GM23338 (cell line): ENCODE results near the gene TNFRSF8. TPM values are rescaled to one million over a fixed set of nuclear protein-coding genes. Genes with fewer than 3 reads are reported as not detected.

Experiments used
- ATAC-seq: fragments of 200-7000 bp; cut with Tn5 transposase; 3 replicates; pipeline ENCODE4 v1.9.1; 2020
- DNase-seq: peaks from one replicate; pipeline ENCODE4 v3.0.0-alpha.2; 2015; ENCODE audit warnings: low spot score
- H2AFZ ChIP-seq: fragments of 200-600 bp; sonication (generic); 2 replicates; pipeline ENCODE4 v1.8.0; 2016; ENCODE audit warnings: antibody characterized with exemption, mild to moderate bottlenecking, moderate library complexity
- H3F3A ChIP-seq: fragments of 200-600 bp; sonication (generic); replicated peaks from 2 replicates; pipeline ENCODE4 v1.8.0; 2017; ENCODE audit warnings: antibody characterized with exemption, mixed run types, low read depth
- H3K27ac ChIP-seq: fragments of 200-600 bp; sonication (generic); 2 replicates; pipeline ENCODE4 v1.6.1; 2016; ENCODE audit warnings: low read depth
- H3K27me3 ChIP-seq: fragments of 200-600 bp; sonication (generic); 2 replicates; pipeline ENCODE4 v1.8.0; 2016; ENCODE audit warnings: mild to moderate bottlenecking, mixed run types, moderate library complexity; ENCODE audit not compliant: insufficient read depth
- H3K36me3 ChIP-seq: fragments of 200-600 bp; sonication (generic); 2 replicates; pipeline ENCODE4 v1.8.0; 2016; ENCODE audit warnings: mild to moderate bottlenecking; ENCODE audit not compliant: insufficient read depth
- H3K4me1 ChIP-seq: fragments of 200-600 bp; sonication (generic); 2 replicates; pipeline ENCODE4 v1.8.0; 2016; ENCODE audit warnings: mild to moderate bottlenecking, moderate library complexity; ENCODE audit not compliant: insufficient read depth
- H3K4me2 ChIP-seq: fragments of 200-600 bp; sonication (generic); 2 replicates; pipeline ENCODE4 v1.7.1; 2017; ENCODE audit warnings: mixed run types
- H3K4me3 ChIP-seq: fragments of 200-600 bp; sonication (generic); 2 replicates; pipeline ENCODE4 v1.6.1; 2016; ENCODE audit warnings: mixed run types
- H3K79me2 ChIP-seq: fragments of 200-600 bp; sonication (generic); replicated peaks from 2 replicates; pipeline ENCODE4 v1.8.0; 2017; ENCODE audit warnings: mild to moderate bottlenecking; ENCODE audit not compliant: insufficient read depth
- H3K9me2 ChIP-seq: fragments of 200-600 bp; sonication (generic); 2 replicates; pipeline ENCODE4 v1.8.0; 2017; ENCODE audit not compliant: insufficient read depth
- H4K20me1 ChIP-seq: fragments of 200-600 bp; sonication (generic); replicated peaks from 2 replicates; pipeline ENCODE4 v1.8.0; 2017; ENCODE audit warnings: mild to moderate bottlenecking; ENCODE audit not compliant: insufficient read depth
- H3K27ac Mint-ChIP-seq: 2 replicates; pipeline ENCODE4 v1.8.0; 2020; ENCODE audit warnings: inconsistent platforms, mild to moderate bottlenecking, moderate library complexity, mixed read lengths
- H3K27me3 Mint-ChIP-seq: 3 replicates; pipeline ENCODE4 v1.8.0; 2022; ENCODE audit warnings: low read depth, mild to moderate bottlenecking, moderate library complexity, mixed read lengths, inconsistent platforms; ENCODE audit not compliant: insufficient read depth, poor library complexity
- H3K36me3 Mint-ChIP-seq: 3 replicates; pipeline ENCODE4 v1.8.0; 2021; ENCODE audit warnings: low read depth, mild to moderate bottlenecking, inconsistent platforms, moderate library complexity, mixed read lengths
- H3K4me1 Mint-ChIP-seq: 3 replicates; pipeline ENCODE4 v1.8.0; 2020; ENCODE audit warnings: mild to moderate bottlenecking, inconsistent platforms, mixed read lengths
- H3K4me3 Mint-ChIP-seq: 3 replicates; pipeline ENCODE4 v1.8.0; 2021; ENCODE audit warnings: moderate library complexity, mild to moderate bottlenecking, inconsistent platforms, mixed read lengths
- H3K9me3 Mint-ChIP-seq: 3 replicates; pipeline ENCODE4 v1.8.0; 2020; ENCODE audit warnings: moderate library complexity, mild to moderate bottlenecking, inconsistent platforms, mixed read lengths
- CREB1 ChIP-seq: fragments of 250-450 bp; sonication (Bioruptor Pico); IDR thresholded peaks from 2 replicates; pipeline ENCODE4 v1.5.0; 2020; ENCODE audit warnings: low read depth, mild to moderate bottlenecking, moderate library complexity
- EZH2 ChIP-seq: fragments of 200-600 bp; sonication (generic); IDR thresholded peaks from one replicate; pipeline ENCODE4 v1.8.0; 2017; ENCODE audit warnings: antibody characterized with exemption, mild to moderate bottlenecking, low read depth; ENCODE audit not compliant: unreplicated experiment
- EZH2phosphoT487 ChIP-seq: fragments of 200-600 bp; sonication (generic); IDR thresholded peaks from one replicate; pipeline ENCODE4 v1.8.1; 2018; ENCODE audit warnings: antibody characterized with exemption; ENCODE audit not compliant: unreplicated experiment
- JUNB ChIP-seq: IDR thresholded peaks from one replicate; pipeline ENCODE4 v1.6.1; 2016; ENCODE audit warnings: antibody characterized with exemption; ENCODE audit not compliant: unreplicated experiment
- NANOG ChIP-seq: IDR thresholded peaks from 2 replicates; pipeline ENCODE4 v1.6.1; 2016; ENCODE audit warnings: antibody characterized with exemption, borderline replicate concordance
- POLR2AphosphoS5 ChIP-seq: IDR thresholded peaks from 2 replicates; pipeline ENCODE4 v1.6.1; 2016; ENCODE audit warnings: antibody characterized with exemption, low read depth
- STAT1 ChIP-seq: IDR thresholded peaks from one replicate; pipeline ENCODE4 v1.6.1; 2016; ENCODE audit warnings: antibody characterized with exemption; ENCODE audit not compliant: unreplicated experiment
- ZNF114 ChIP-seq: fragments of 250-450 bp; sonication (Bioruptor Pico); IDR thresholded peaks from 2 replicates; pipeline ENCODE4 v1.5.0; 2020; ENCODE audit warnings: mild to moderate bottlenecking, moderate library complexity
- ZNF331 ChIP-seq: fragments of 250-450 bp; sonication (Bioruptor Pico); IDR thresholded peaks from 2 replicates; pipeline ENCODE4 v1.5.0; 2020; ENCODE audit warnings: low read depth, mild to moderate bottlenecking, moderate library complexity
- polyA plus RNA-seq: library from polyadenylated mRNA; unstranded; fragments of >200 nt; fragmentation: Nextera tagmentation; extraction: Ambion mirVana; gene quantifications from 2 replicates; pipeline ENCODE4 v1.2.1, GENCODE V29; 2016
- total RNA-seq: library from RNA; depleted of rRNA; stranded (reverse); fragments of >200 nt; shearing (Covaris generic); gene quantifications from 2 replicates; pipeline ENCODE4 v1.2.3, GENCODE V29; 2014
- TF ChIP-seq, protein P1 (sequence below): fragments of 250-450 bp; sonication (Bioruptor Pico); IDR thresholded peaks from 2 replicates; pipeline ENCODE4 v1.5.0; 2020; ENCODE audit warnings: mild to moderate bottlenecking, moderate library complexity
- TF ChIP-seq, protein P2 (sequence below): IDR thresholded peaks from one replicate; pipeline ENCODE4 v1.6.1; 2018; ENCODE audit warnings: antibody characterized with exemption; ENCODE audit not compliant: unreplicated experiment
- TF ChIP-seq, protein P3 (sequence below), 2 experiments: fragments of 200-600 bp in 1 of 2; sonication (generic) in 1 of 2; conservative IDR thresholded peaks; 2 replicates each; pipeline versions ENCODE4 v1.5.1 to v1.6.1; 2016 to 2017; ENCODE audit warnings: antibody characterized with exemption in 2 of 2, low read depth in 2 of 2, mild to moderate bottlenecking in 2 of 2, moderate library complexity in 1 of 2
- TF ChIP-seq, protein P4 (sequence below): IDR thresholded peaks from 2 replicates; pipeline ENCODE4 v1.6.1; 2016; ENCODE audit warnings: antibody characterized with exemption

TNFRSF8 gene
- total and polyA plus RNA-seq, 2 experiments from 2014 or later: 11.7 to 28.2 TPM

DNA sequence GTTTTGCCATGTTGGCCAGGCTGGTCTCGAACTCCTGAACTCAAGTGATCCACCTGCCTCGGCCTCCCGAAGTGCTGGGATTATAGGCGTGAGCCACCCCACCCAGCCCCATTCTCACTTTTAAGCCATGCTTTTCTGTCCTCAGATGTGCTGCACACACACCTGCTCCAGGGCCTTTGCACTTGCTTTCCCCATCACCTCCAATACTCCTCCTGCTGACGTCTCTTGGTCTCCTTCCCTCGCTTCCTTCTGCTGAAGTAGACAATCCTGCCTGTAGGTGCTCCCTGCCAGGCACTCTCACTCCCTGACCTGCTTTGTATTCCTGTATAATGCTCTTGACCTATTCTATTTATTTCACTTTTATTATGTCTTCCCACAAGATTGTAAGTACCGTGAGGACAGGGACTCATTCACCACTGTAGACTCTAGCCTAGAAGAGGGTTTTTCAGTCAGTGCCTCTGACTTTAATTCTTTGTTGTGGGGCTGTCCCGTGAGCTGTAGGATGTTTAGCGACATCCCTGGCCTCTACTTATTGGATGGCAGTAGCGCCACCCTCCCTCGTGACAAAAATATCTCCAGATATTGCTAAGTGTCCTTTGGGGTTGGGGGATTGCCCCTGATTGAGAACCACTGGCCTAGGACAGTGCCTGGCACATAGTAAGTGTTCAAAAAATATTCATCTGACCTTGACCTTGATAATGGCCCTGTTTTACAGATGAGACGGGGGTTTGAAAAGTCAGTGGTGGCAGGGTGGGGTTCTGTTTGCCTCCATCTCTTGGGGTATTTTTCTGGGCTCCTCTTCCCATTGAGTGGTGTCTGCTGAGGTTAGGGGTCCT is 108.3 kb downstream of the TNFRSF8 start:
- TF ChIP-seq POLR2AphosphoS5 (no peak), STAT1 (no peak), EZH2phosphoT487 (no peak), JUNB (no peak), EZH2 (no peak), ZNF114 (CRISPR knock-in tag) (no peak), ZNF331 (CRISPR knock-in tag) (no peak), NANOG (no peak), CREB1 (no peak)
- TF ChIP-seq, protein P1, sequence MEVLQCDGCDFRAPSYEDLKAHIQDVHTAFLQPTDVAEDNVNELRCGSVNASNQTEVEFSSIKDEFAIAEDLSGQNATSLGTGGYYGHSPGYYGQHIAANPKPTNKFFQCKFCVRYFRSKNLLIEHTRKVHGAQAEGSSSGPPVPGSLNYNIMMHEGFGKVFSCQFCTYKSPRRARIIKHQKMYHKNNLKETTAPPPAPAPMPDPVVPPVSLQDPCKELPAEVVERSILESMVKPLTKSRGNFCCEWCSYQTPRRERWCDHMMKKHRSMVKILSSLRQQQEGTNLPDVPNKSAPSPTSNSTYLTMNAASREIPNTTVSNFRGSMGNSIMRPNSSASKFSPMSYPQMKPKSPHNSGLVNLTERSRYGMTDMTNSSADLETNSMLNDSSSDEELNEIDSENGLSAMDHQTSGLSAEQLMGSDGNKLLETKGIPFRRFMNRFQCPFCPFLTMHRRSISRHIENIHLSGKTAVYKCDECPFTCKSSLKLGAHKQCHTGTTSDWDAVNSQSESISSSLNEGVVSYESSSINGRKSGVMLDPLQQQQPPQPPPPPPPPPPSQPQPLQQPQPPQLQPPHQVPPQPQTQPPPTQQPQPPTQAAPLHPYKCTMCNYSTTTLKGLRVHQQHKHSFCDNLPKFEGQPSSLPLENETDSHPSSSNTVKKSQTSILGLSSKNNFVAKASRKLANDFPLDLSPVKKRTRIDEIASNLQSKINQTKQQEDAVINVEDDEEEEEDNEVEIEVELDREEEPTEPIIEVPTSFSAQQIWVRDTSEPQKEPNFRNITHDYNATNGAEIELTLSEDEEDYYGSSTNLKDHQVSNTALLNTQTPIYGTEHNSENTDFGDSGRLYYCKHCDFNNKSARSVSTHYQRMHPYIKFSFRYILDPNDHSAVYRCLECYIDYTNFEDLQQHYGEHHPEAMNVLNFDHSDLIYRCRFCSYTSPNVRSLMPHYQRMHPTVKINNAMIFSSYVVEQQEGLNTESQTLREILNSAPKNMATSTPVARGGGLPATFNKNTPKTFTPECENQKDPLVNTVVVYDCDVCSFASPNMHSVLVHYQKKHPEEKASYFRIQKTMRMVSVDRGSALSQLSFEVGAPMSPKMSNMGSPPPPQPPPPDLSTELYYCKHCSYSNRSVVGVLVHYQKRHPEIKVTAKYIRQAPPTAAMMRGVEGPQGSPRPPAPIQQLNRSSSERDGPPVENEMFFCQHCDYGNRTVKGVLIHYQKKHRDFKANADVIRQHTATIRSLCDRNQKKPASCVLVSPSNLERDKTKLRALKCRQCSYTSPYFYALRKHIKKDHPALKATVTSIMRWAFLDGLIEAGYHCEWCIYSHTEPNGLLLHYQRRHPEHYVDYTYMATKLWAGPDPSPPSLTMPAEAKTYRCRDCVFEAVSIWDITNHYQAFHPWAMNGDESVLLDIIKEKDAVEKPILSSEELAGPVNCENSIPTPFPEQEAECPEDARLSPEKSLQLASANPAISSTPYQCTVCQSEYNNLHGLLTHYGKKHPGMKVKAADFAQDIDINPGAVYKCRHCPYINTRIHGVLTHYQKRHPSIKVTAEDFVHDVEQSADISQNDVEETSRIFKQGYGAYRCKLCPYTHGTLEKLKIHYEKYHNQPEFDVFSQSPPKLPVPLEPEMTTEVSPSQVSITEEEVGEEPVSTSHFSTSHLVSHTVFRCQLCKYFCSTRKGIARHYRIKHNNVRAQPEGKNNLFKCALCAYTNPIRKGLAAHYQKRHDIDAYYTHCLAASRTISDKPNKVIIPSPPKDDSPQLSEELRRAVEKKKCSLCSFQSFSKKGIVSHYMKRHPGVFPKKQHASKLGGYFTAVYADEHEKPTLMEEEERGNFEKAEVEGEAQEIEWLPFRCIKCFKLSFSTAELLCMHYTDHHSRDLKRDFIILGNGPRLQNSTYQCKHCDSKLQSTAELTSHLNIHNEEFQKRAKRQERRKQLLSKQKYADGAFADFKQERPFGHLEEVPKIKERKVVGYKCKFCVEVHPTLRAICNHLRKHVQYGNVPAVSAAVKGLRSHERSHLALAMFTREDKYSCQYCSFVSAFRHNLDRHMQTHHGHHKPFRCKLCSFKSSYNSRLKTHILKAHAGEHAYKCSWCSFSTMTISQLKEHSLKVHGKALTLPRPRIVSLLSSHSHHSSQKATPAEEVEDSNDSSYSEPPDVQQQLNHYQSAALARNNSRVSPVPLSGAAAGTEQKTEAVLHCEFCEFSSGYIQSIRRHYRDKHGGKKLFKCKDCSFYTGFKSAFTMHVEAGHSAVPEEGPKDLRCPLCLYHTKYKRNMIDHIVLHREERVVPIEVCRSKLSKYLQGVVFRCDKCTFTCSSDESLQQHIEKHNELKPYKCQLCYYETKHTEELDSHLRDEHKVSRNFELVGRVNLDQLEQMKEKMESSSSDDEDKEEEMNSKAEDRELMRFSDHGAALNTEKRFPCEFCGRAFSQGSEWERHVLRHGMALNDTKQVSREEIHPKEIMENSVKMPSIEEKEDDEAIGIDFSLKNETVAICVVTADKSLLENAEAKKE (CRISPR knock-in tag): no peak
- TF ChIP-seq, protein P2, sequence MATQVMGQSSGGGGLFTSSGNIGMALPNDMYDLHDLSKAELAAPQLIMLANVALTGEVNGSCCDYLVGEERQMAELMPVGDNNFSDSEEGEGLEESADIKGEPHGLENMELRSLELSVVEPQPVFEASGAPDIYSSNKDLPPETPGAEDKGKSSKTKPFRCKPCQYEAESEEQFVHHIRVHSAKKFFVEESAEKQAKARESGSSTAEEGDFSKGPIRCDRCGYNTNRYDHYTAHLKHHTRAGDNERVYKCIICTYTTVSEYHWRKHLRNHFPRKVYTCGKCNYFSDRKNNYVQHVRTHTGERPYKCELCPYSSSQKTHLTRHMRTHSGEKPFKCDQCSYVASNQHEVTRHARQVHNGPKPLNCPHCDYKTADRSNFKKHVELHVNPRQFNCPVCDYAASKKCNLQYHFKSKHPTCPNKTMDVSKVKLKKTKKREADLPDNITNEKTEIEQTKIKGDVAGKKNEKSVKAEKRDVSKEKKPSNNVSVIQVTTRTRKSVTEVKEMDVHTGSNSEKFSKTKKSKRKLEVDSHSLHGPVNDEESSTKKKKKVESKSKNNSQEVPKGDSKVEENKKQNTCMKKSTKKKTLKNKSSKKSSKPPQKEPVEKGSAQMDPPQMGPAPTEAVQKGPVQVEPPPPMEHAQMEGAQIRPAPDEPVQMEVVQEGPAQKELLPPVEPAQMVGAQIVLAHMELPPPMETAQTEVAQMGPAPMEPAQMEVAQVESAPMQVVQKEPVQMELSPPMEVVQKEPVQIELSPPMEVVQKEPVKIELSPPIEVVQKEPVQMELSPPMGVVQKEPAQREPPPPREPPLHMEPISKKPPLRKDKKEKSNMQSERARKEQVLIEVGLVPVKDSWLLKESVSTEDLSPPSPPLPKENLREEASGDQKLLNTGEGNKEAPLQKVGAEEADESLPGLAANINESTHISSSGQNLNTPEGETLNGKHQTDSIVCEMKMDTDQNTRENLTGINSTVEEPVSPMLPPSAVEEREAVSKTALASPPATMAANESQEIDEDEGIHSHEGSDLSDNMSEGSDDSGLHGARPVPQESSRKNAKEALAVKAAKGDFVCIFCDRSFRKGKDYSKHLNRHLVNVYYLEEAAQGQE: no peak
- TF ChIP-seq, protein P3, sequence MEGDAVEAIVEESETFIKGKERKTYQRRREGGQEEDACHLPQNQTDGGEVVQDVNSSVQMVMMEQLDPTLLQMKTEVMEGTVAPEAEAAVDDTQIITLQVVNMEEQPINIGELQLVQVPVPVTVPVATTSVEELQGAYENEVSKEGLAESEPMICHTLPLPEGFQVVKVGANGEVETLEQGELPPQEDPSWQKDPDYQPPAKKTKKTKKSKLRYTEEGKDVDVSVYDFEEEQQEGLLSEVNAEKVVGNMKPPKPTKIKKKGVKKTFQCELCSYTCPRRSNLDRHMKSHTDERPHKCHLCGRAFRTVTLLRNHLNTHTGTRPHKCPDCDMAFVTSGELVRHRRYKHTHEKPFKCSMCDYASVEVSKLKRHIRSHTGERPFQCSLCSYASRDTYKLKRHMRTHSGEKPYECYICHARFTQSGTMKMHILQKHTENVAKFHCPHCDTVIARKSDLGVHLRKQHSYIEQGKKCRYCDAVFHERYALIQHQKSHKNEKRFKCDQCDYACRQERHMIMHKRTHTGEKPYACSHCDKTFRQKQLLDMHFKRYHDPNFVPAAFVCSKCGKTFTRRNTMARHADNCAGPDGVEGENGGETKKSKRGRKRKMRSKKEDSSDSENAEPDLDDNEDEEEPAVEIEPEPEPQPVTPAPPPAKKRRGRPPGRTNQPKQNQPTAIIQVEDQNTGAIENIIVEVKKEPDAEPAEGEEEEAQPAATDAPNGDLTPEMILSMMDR (conservative IDR thresholded peaks at IDR 0.05; ENCODE audit: low read depth in 2 of 2): no peak
- TF ChIP-seq, protein P4, sequence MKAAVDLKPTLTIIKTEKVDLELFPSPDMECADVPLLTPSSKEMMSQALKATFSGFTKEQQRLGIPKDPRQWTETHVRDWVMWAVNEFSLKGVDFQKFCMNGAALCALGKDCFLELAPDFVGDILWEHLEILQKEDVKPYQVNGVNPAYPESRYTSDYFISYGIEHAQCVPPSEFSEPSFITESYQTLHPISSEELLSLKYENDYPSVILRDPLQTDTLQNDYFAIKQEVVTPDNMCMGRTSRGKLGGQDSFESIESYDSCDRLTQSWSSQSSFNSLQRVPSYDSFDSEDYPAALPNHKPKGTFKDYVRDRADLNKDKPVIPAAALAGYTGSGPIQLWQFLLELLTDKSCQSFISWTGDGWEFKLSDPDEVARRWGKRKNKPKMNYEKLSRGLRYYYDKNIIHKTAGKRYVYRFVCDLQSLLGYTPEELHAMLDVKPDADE: no peak
- no peaks in the 10 kb centered on the region for H3K9me2 ChIP-seq
- Mint-ChIP-seq H3K9me3 (no peaks in the 10 kb centered on the region), H3K4me3 (no peak overlapping the region), H3K27ac (no peak overlapping the region), H3K27me3 (peaks cover 19% of the 10 kb centered on the region), H3K4me1 (peaks cover 20% of the 10 kb centered on the region; the same call in 2 of the 3 replicates), H3K36me3 (no peaks in the 10 kb centered on the region; the same call in 2 of the 3 replicates)
- no peaks in the 10 kb centered on the region for H4K20me1 ChIP-seq
- H3K27ac ChIP-seq: no peak overlapping the region
- H3K36me3 ChIP-seq: no peaks in the 10 kb centered on the region; the same call in 1 of the 2 replicates
- H3K4me3 ChIP-seq: no peak overlapping the region
- H3K4me1 ChIP-seq: no peaks in the 10 kb centered on the region; the same call in 1 of the 2 replicates
- no peaks in the 10 kb centered on the region for H3K79me2 ChIP-seq
- no peak for DNase-seq
- H3K27me3 ChIP-seq: peaks cover 28% of the 10 kb centered on the region
- H2AFZ ChIP-seq: no peak overlapping the region
- no peaks in the 10 kb centered on the region for H3F3A ChIP-seq
- no peak for ATAC-seq
- no peak overlapping the region for H3K4me2 ChIP-seq
